ENCODE data around the gene BSND.

- TF ChIP-seq CTCF (IDR thresholded peaks at IDR 0.05) (no peak), POLR2AphosphoS5 (IDR thresholded peaks at IDR 0.05) (no peak)
These were observed 1.7 kb downstream of the BSND start for GRCh38 chr1:55000110-55001085.

Data from stomach (tissue), 4 donors.